Psoas muscle (tissue), 8 donors: ENCODE measurements around the gene TNIP2. TPM values are rescaled to one million over a fixed set of nuclear protein-coding genes. Genes with fewer than 3 reads are reported as not detected.

Source experiments
- ATAC-seq, 4 donors: fragments of 200-7000 bp; cut with Tn5 transposase; one replicate each; pipeline ENCODE4 v1.9.1; 2020; ENCODE audit warnings: moderate library complexity in 3 of 4, mild to moderate bottlenecking in 2 of 4
- DNase-seq, 2 donors: peaks; one replicate each; pipeline ENCODE4 v3.0.0-alpha.2; 2020
- H3K27ac ChIP-seq: fragments of 200-600 bp; one replicate; pipeline ENCODE4 v1.8.0; 2022
- H3K27me3 ChIP-seq, 3 donors: fragments of 200-600 bp in 1 of 3; one replicate each; pipeline versions ENCODE4 v1.6.1 to v1.8.0; 2013 to 2022; ENCODE audit warnings: low read length in 2 of 3, mild to moderate bottlenecking in 2 of 3, moderate library complexity in 1 of 3; ENCODE audit not compliant: insufficient read depth in 3 of 3
- H3K36me3 ChIP-seq, 2 donors: fragments of 200-600 bp in 1 of 2; one replicate each; pipeline versions ENCODE4 v1.6.1 to v1.8.0; 2013 to 2022; ENCODE audit warnings: low read depth in 1 of 2, mild to moderate bottlenecking in 1 of 2, moderate library complexity in 1 of 2; ENCODE audit not compliant: insufficient read depth in 1 of 2
- H3K4me1 ChIP-seq: fragments of 200-600 bp; one replicate; pipeline ENCODE4 v1.8.0; 2022
- H3K4me3 ChIP-seq: fragments of 200-600 bp; one replicate; pipeline ENCODE4 v1.8.0; 2022; ENCODE audit warnings: mild to moderate bottlenecking
- H3K9me3 ChIP-seq: fragments of 200-600 bp; one replicate; pipeline ENCODE4 v1.8.0; 2022
- CTCF ChIP-seq: fragments of 200-600 bp; IDR thresholded peaks from one replicate; pipeline ENCODE4 v1.8.0; 2022; ENCODE audit warnings: antibody characterized with exemption
- WGBS, 3 donors: extraction: QIAGEN DNeasy Blood & Tissue Kit; methylation state at CpG; one replicate each; pipeline versions ENCODE4 v1.1.6 to v1.1.7; 2013; 5-methylcytosine and 5-hydroxymethylcytosine counted together
- intact Hi-C, 2 donors: fragments of 100-400 bp; cut with DNase I; formaldehyde crosslinking; loops; one replicate each; pipeline versions ENCODE4 v1.11.0 to v1.14.2; 2022
- polyA plus RNA-seq, 3 donors: library from polyadenylated mRNA; stranded (reverse); fragments of 200-250 nt; gene quantifications; one replicate each; pipeline ENCODE4 v1.2.3, GENCODE V29; 2013
- total RNA-seq, 4 donors: library from RNA; stranded (reverse); fragmentation: NEBNext Ultra II Directional in 2 of 4; extraction: Animal tissue kit (Norgen Biotek cat#: 25700) in 2 of 4; gene quantifications; one replicate each; pipeline versions ENCODE4 v1.2.1 to v1.2.4, GENCODE V29; 2021 to 2023
- donor health status: healthy with polysubstance abuse.
- donor health status: DM: no; HTN: no; CAD: no; lungs with moderate emphysema.
- donor health status: Bipolar disorder and iron deficiency.
- donor health status: healthy.
- donor health status: DM: yes; HTN: yes; CAD: no.
- donor health status: DM: no; HTN: no; CAD: no.
- donor health status: DM: no; HTN: no; CAD: no.
- donor health status: DM: yes; HTN: yes; CAD: no.

The TNIP2 gene
- total and polyA plus RNA-seq, 7 donors, result 16.3 to 66.2 (median 44.6) TPM

DNA sequence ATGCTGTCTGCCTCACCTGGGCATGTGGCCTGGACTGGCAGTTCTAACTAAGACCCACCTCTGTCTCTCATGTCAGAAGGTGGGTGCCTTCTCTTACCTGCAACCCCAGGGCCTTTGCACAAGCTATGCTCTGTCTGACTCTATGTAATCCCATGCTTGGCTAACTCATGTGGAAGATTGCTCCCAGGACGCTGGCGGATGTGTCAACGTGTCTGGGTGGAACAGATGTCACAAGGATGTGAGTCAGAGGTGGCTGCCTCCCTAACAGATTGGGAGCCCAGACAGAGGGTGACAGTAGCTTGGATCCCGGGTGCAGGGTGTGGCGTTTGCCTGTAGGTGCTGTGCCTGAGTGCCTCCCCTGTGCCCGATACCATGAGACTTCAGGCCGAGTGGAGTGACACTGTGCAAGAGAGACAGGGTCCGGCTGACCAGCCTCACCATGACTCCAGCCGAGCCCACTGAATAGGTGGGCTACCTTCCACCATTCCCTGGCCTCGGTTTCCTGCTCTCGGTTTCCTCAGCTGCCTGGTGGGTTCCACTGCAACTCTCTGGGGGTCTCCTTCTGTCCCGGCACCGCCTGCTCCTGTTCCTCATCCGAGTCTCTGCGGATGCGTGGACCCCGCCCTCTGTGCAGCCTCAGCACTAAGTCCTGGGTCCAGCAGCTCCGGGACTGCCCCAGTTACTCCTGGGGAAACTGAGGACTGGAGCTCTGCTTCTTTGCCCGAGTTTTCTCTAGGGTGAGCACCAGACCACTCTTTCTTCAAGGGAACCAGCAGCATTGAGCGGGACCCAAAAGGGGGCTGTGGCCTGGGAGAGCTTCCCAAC lies 47.7 kb upstream of the TNIP2 start:
- Histone ChIP-seq H3K36me3 (no peaks in the 10 kb centered on the region), H3K27me3 (no peaks in the 10 kb centered on the region), H3K27ac (no peak overlapping the region), H3K4me3 (no peak overlapping the region), H3K4me1 (peaks cover 44% of the 10 kb centered on the region), H3K9me3 (no peaks in the 10 kb centered on the region)
- peak in 3 of 4 donors; percentile 20 to 45 (median 32) for ATAC-seq
- 90 to 92% (median 90%) methylated on average over 20 of the region's 20 CpGs for WGBS, 3 donors
- intact Hi-C loops, result no loop called here
- TF ChIP-seq CTCF, result no peak
- peak; percentile 55 to 68 for DNase-seq

DNA sequence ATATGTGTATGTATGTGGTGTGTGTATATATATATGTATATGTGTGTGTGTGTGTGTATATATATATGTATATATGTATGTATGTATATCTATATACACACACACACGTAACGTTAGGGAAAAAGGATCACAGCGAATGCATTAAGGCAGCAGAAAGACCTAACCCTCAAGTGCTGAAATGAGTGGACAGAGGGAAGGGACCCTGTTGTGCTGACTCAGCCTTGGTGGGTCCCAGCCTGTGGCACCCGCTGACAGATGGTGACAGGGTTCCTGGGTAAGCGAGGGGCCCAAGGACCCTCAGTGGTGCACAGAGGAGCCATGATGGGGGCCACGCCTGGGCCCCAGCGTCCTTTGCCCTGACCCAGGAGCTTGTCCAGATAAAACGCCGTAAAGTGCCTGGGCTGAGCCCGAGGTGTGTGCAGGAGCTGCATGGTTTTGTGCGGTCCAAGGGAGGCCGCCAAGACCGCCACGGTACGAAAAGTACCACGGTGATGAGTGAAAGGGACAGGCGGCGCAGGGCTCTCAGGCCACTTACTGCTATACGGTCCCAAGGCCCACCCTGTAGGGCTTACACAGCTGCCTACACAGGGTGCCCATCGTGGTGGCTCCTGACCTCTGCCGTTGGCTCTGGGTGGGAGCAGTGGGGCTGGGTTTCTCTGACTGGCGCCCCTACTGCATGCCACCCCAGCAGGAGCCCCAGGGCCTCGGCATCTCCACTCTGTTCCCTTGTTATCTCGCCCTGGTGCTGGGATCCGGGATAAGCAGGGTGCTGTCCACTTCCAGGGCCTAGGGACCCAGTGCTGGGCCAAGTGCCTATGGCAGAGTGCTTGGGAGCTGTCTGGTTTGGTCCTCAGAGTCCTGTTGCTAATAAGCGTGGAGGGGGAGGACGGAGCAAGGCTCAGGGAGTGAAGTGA lies 46.7 kb upstream of the TNIP2 start:
- H3K27ac ChIP-seq, result no peak overlapping the region
- no peaks in the 10 kb centered on the region for H3K27me3 ChIP-seq
- TF ChIP-seq CTCF, result no peak
- no peaks in the 10 kb centered on the region for H3K9me3 ChIP-seq
- DNase-seq (peak; percentile 15 to 46), ATAC-seq (no peak)
- 76 to 96% (median 92%) methylated on average over 27 of the region's 27 CpGs for WGBS, 3 donors
- no peak overlapping the region for H3K4me3 ChIP-seq
- H3K4me1 ChIP-seq, result peaks cover 54% of the 10 kb centered on the region
- intact Hi-C loops, result no loop called here
- no peaks in the 10 kb centered on the region for H3K36me3 ChIP-seq

DNA sequence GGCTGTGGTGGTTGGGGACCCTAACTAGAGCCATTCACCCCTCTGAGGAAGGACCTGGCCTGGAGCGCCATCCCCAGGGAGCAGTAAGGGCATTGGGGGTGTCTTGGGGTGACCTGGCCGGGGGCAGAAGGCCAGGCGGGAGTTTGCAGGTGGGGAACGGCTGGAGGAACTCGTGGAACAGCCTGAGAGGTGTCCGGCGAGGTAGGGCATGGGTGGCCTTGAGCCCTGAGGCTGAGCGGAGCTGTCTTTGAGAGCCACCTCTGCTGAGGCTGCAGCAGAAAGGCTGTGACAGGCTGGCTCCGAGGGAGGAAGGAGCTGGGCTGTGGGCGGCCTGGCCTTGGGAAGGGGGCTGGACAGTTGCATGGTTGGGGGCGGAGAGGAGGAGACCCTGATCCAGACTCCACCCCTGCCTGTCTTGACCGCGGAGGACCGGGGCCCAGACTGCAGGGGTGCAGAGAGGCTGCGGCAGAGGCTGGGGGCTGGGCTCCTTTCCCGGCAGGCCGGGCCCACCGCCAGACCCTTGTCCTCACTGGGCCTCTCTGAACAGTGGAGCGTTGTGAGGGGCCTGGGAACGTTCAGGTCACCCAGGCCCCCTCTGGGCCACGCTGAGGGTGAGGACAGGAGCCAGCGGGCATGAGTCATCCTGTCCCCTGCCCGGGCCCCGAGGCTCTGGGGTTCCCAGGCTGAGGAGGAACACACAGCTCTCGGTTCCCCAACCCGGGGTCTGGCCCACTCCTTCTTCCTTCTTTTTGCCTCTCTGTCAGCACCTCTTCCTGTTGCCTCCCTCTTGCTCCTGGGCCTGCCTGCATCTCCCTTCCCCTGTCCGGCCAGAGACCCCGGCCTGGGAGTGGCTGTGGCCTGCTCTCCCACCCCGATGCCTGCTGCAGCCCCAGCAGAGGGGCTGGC lies 44.8 kb upstream of the TNIP2 start:
- H3K9me3 ChIP-seq, result no peaks in the 10 kb centered on the region
- peak overlapping the region; percentile 42 for H3K4me3 ChIP-seq
- H3K27ac ChIP-seq, result peak overlapping the region; percentile 71
- H3K36me3 ChIP-seq, result no peaks in the 10 kb centered on the region
- ATAC-seq (peak; percentile 48 to 68 (median 55)), DNase-seq (peak; percentile 74 to 80)
- intact Hi-C loops, result no loop called here
- no peak for TF ChIP-seq CTCF
- peaks cover 46% of the 10 kb centered on the region for H3K4me1 ChIP-seq
- whole genome bisulfite sequencing, 3 donors, result 37 to 51% (median 38%) methylated on average over 22 to 29 of the region's 29 CpGs
- H3K27me3 ChIP-seq, result no peaks in the 10 kb centered on the region

GRCh38 chr4:2799971-2800690 lies 44.0 kb upstream of the TNIP2 start:
- intact Hi-C loops, result no loop called here
- TF ChIP-seq CTCF, result no peak
- Histone ChIP-seq H3K4me3 (peak overlapping the region; percentile 42), H3K4me1 (peaks cover 43% of the 10 kb centered on the region), H3K36me3 (no peaks in the 10 kb centered on the region), H3K9me3 (no peaks in the 10 kb centered on the region), H3K27me3 (no peaks in the 10 kb centered on the region), H3K27ac (peak overlapping the region; percentile 71)
- DNase-seq (peak; percentile 16 to 59), ATAC-seq (peak; percentile 15 to 53 (median 43))
- WGBS, 3 donors, result 62 to 72% (median 63%) methylated on average over 22 to 23 of the region's 23 CpGs
